HL-60 (cell line): ENCODE measurements around the gene STRA6.

ENCODE experiments used
- DNase-seq, 2 experiments: peaks; one replicate each; pipeline ENCODE4 v3.0.0-alpha.2; 2010 to 2020; ENCODE audit warnings: low read depth in 1 of 2, low spot score in 1 of 2
- H3K27ac ChIP-seq: fragments of 250-450 bp; sonication (Bioruptor Pico); replicated peaks from 2 replicates; pipeline ENCODE4 v1.5.1; 2020; ENCODE audit warnings: mild to moderate bottlenecking, moderate library complexity
- H3K27me3 ChIP-seq: fragments of 250-450 bp; sonication (Bioruptor Pico); 2 replicates; pipeline ENCODE4 v1.5.1; 2021; ENCODE audit warnings: mild to moderate bottlenecking, moderate library complexity; ENCODE audit not compliant: insufficient read depth, poor library complexity, severe bottlenecking
- H3K4me3 ChIP-seq: replicated peaks from 2 replicates; pipeline ENCODE4 v1.5.1; 2011; ENCODE audit warnings: mild to moderate bottlenecking, control low read depth, low read length; ENCODE audit not compliant: insufficient read depth
- CTCF ChIP-seq: IDR thresholded peaks from one replicate; pipeline ENCODE4 v1.5.1; 2011; ENCODE audit warnings: low read length, control low read depth, inconsistent platforms; ENCODE audit not compliant: insufficient read depth
- GABPA ChIP-seq: IDR thresholded peaks from 2 replicates; pipeline ENCODE4 v1.6.1; 2012; ENCODE audit warnings: low read depth
- POLR2AphosphoS5 ChIP-seq: IDR thresholded peaks from 2 replicates; pipeline ENCODE4 v1.6.1; 2012; ENCODE audit warnings: low read depth
- REST ChIP-seq: IDR thresholded peaks from 2 replicates; pipeline ENCODE4 v1.6.1; 2012; ENCODE audit warnings: low read depth; ENCODE audit not compliant: insufficient replicate concordance
- SPI1 ChIP-seq: IDR thresholded peaks from 2 replicates; pipeline ENCODE4 v1.6.1; 2012; ENCODE audit warnings: low read depth, mild to moderate bottlenecking, borderline replicate concordance

STRA6 gene

GRCh38 chr15:74243431-74243830, 40.8 kb upstream of the STRA6 start:
- no peak for DNase-seq
- Histone ChIP-seq H3K27ac (no peak overlapping the region), H3K27me3 (no peaks in the 10 kb centered on the region), H3K4me3 (no peak overlapping the region)
- no peak for TF ChIP-seq REST
- no peak for TF ChIP-seq GABPA
- no peak for TF ChIP-seq SPI1
- TF ChIP-seq CTCF, result no peak
- TF ChIP-seq POLR2AphosphoS5, result no peak

- TF ChIP-seq REST, result no peak
- no peak for TF ChIP-seq POLR2AphosphoS5
- no peak for TF ChIP-seq CTCF
- no peak for TF ChIP-seq GABPA
- no peak for TF ChIP-seq SPI1
- H3K27ac ChIP-seq, result no peak overlapping the region
- H3K4me3 ChIP-seq, result no peak overlapping the region
- H3K27me3 ChIP-seq, result no peaks in the 10 kb centered on the region
- DNase-seq, result no peak
These were observed 40.0 kb upstream of the STRA6 start for GRCh38 chr15:74242441-74243185.

- TF ChIP-seq REST, result no peak
- TF ChIP-seq CTCF, result no peak
- TF ChIP-seq GABPA, result no peak
- TF ChIP-seq SPI1, result no peak
- no peak for TF ChIP-seq POLR2AphosphoS5
These were observed 38.5 kb upstream of the STRA6 start for GRCh38 chr15:74240897-74241614.

More at GRCh38 chr15:74240897-74241614, 38.5 kb upstream of the STRA6 start:
- DNase-seq, result no peak
- Histone ChIP-seq H3K27ac (no peak overlapping the region), H3K4me3 (no peak overlapping the region), H3K27me3 (no peaks in the 10 kb centered on the region)
